ENCODE data around the gene ITGB2. TPM values are rescaled to one million over a fixed set of nuclear protein-coding genes. Genes with fewer than 3 reads are reported as not detected.

The ITGB2 gene
- total RNA-seq, 1 donor from 2014 or later: 6.9 TPM

DNA sequence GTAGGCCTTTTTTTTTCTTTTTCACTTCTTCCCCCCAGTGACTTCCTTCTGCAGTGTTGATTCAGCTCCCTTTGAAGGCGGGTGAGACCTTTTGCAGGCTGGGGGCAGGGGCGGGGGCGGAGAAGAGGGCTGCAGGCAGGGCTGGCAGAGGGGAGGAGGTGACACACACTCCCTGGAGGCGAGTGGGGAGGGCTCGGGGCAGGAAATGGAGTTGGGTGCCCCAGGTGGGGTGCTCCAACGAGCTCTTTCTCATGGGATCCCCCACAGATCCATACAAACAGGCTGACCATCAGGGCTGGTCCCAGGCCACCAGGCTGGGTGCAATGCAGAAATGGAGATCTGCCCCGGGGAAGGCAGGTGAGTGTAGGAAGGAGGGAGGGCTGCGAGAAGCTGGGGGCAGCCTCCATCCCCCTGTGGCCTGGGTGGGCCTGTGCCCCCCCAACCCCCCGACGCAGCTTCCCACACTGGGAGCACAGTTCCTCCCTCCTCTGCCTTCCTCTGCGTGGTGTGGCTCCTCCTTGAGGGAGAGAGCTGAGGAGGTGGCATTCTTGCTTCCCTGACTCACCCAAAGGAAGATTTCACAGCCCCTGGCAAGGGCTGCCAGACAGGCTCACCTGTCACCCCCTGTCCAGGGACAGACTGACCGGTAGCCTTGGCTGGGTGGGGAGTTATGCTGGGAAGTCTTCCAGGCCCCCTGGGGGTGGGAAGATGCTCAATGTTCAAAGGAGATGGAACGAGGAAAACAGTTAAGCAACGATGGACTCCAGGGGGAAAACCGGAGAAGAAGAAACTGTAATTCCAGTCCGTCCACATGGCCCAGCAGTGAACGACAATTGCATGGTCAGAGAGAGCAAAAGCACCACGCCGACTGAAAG is 7.1 kb upstream of the ITGB2 start:
- Histone ChIP-seq H3K4me3 (ENCODE audit: low read depth, low read length) (no peak overlapping the region), H3K27me3 (ENCODE audit: control insufficient read depth, insufficient read depth, low read length) (peaks cover 24% of the 10 kb centered on the region), H3K36me3 (ENCODE audit: control insufficient read depth, insufficient read depth, low read length) (no peaks in the 10 kb centered on the region)
- peak; percentile 61 for DNase-seq (ENCODE audit: low read depth)
- TF ChIP-seq CTCF (IDR thresholded peaks at IDR 0.05; ENCODE audit: insufficient read depth, low read length, poor library complexity, severe bottlenecking): peak; percentile 32

GRCh38 chr21:44927259-44927586 is 6.5 kb upstream of the ITGB2 start:
- no peak for TF ChIP-seq CTCF (IDR thresholded peaks at IDR 0.05; ENCODE audit: insufficient read depth, low read length, poor library complexity, severe bottlenecking)
- no peak for DNase-seq (ENCODE audit: low read depth)
- H3K27me3 ChIP-seq (ENCODE audit: control insufficient read depth, insufficient read depth, low read length): peaks cover 18% of the 10 kb centered on the region
- H3K36me3 ChIP-seq (ENCODE audit: control insufficient read depth, insufficient read depth, low read length): no peaks in the 10 kb centered on the region
- no peak overlapping the region for H3K4me3 ChIP-seq (ENCODE audit: low read depth, low read length)

GRCh38 chr21:44926331-44927101 is 5.8 kb upstream of the ITGB2 start:
- DNase-seq (ENCODE audit: low read depth): no peak
- Histone ChIP-seq H3K4me3 (ENCODE audit: low read depth, low read length) (no peak overlapping the region), H3K27me3 (ENCODE audit: control insufficient read depth, insufficient read depth, low read length) (peaks cover 11% of the 10 kb centered on the region), H3K36me3 (ENCODE audit: control insufficient read depth, insufficient read depth, low read length) (no peaks in the 10 kb centered on the region)
- TF ChIP-seq CTCF (IDR thresholded peaks at IDR 0.05; ENCODE audit: insufficient read depth, low read length, poor library complexity, severe bottlenecking): no peak

- Histone ChIP-seq H3K27me3 (ENCODE audit: control insufficient read depth, insufficient read depth, low read length) (peaks cover 10% of the 10 kb centered on the region), H3K36me3 (ENCODE audit: control insufficient read depth, insufficient read depth, low read length) (no peaks in the 10 kb centered on the region), H3K4me3 (ENCODE audit: low read depth, low read length) (no peak overlapping the region)
- TF ChIP-seq CTCF (IDR thresholded peaks at IDR 0.05; ENCODE audit: insufficient read depth, low read length, poor library complexity, severe bottlenecking): no peak
- no peak for DNase-seq (ENCODE audit: low read depth)
These were observed 4.7 kb upstream of the ITGB2 start for GRCh38 chr21:44925378-44925755.

- no peak for TF ChIP-seq CTCF (IDR thresholded peaks at IDR 0.05; ENCODE audit: insufficient read depth, low read length, poor library complexity, severe bottlenecking)
- no peak overlapping the region for H3K4me3 ChIP-seq (ENCODE audit: low read depth, low read length)
- DNase-seq (ENCODE audit: low read depth): no peak
- H3K36me3 ChIP-seq (ENCODE audit: control insufficient read depth, insufficient read depth, low read length): no peaks in the 10 kb centered on the region
- H3K27me3 ChIP-seq (ENCODE audit: control insufficient read depth, insufficient read depth, low read length): peaks cover 10% of the 10 kb centered on the region
These were observed 4.1 kb upstream of the ITGB2 start for GRCh38 chr21:44924606-44925377.

Data from kidney epithelial cell (primary cell).